Measurements from ENCODE around the gene ZNF140.

GRCh38 chr12:133080368-133081158 lies at the start of gene ZNF140:
- peak; percentile 28 to 74 (median 62) for TF ChIP-seq CTCF (IDR thresholded peaks at IDR 0.05)
- peak in 3 of 4 donors; percentile 50 to 79 (median 74) for TF ChIP-seq POLR2A (IDR thresholded peaks at IDR 0.05)
